Ovary (tissue), 9 donors: ENCODE results near the gene PLXNA4. TPM values are rescaled to one million over a fixed set of nuclear protein-coding genes. Genes with fewer than 3 reads are reported as not detected.

Experiments used
- DNase-seq, 5 donors: peaks; one replicate each; pipeline ENCODE4 v3.0.0-alpha.2; 2019 to 2020
- H3K27ac ChIP-seq, 2 donors: fragments of 200-600 bp; one replicate each; pipeline versions ENCODE4 v1.5.1 to v1.8.0; 2019 to 2022
- H3K27me3 ChIP-seq: fragments of 200-600 bp; one replicate; pipeline ENCODE4 v1.8.0; 2022
- H3K36me3 ChIP-seq: fragments of 200-600 bp; sonication (generic); one replicate; pipeline ENCODE4 v1.5.1; 2019
- H3K4me1 ChIP-seq: one replicate; pipeline ENCODE4 v1.8.1; 2013; ENCODE audit warnings: mild to moderate bottlenecking, moderate library complexity; ENCODE audit not compliant: insufficient read depth
- H3K4me3 ChIP-seq: fragments of 200-600 bp; sonication (generic); one replicate; pipeline ENCODE4 v1.5.1; 2017
- H3K9me3 ChIP-seq, 2 donors: fragments of 200-600 bp in 1 of 2; sonication (generic) in 1 of 2; one replicate each; pipeline versions ENCODE4 v1.5.1 to v1.8.1; 2013 to 2019; ENCODE audit warnings: mild to moderate bottlenecking in 1 of 2, moderate library complexity in 1 of 2
- EP300 ChIP-seq: sonication (generic); formaldehyde crosslinking; IDR thresholded peaks from one replicate; pipeline ENCODE4 v1.6.1; 2017; ENCODE audit warnings: antibody characterized with exemption
- POLR2A ChIP-seq: fragments of 450-650 bp; IDR thresholded peaks from one replicate; pipeline ENCODE4 v1.6.1; 2017; ENCODE audit warnings: antibody characterized with exemption, mild to moderate bottlenecking, moderate library complexity
- WGBS, 3 donors: extraction: QIAGEN DNeasy Blood & Tissue Kit in 1 of 3; methylation state at CpG; one replicate each; pipeline versions ENCODE4 v1.1.5 to v1.1.7; 2013 to 2017; 5-methylcytosine and 5-hydroxymethylcytosine counted together
- intact Hi-C, 4 donors: fragments of 100-400 bp; cut with DNase I; formaldehyde crosslinking; loops; one replicate each; pipeline versions ENCODE4 v1.11.0 to v1.15.1; 2022 to 2023
- polyA plus RNA-seq, 2 donors: library from polyadenylated mRNA; stranded (reverse); fragments of 200-250 nt in 1 of 2; fragments of 350-450 nt in 1 of 2; fragmentation: Illumina TruSeq in 1 of 2; extraction: RNeasy Lipid Tissue Mini Kit (QIAGEN cat#74804) in 1 of 2; gene quantifications; one replicate each; pipeline ENCODE4 v1.2.3, GENCODE V29; 2013 to 2014
- total RNA-seq, 7 donors: library from RNA; depleted of rRNA in 2 of 7; stranded (reverse); fragments of >200 nt in 2 of 7; fragmentation: NEBNext Ultra II Directional in 3 of 7; extraction: Animal tissue kit (Norgen Biotek cat#: 25700) in 3 of 7; gene quantifications; one replicate each; pipeline versions ENCODE4 v1.1.0 to v1.2.4, GENCODE V29; 2016 to 2023
- TF ChIP-seq, protein P1 (sequence below), 3 donors: fragments of 450-650 bp in 2 of 3; fragments of 200-600 bp in 1 of 3; IDR thresholded peaks; one replicate each; pipeline versions ENCODE4 v1.5.1 to v1.8.0; 2016 to 2022; ENCODE audit warnings: antibody characterized with exemption in 3 of 3, mild to moderate bottlenecking in 1 of 3
- donor health status: DM: no; HTN: no; CAD: no; lungs with moderate emphysema.
- donor health status: DM: no; HTN: no; CAD: no.
- donor health status: Bipolar disorder and iron deficiency.
- donor health status: DM: yes; HTN: yes; CAD: no.
- donor health status: DM: no; HTN: no; CAD: no.
- donor health status: DM: yes; HTN: yes; CAD: no.

The PLXNA4 gene
- total and polyA plus RNA-seq, 9 donors = 5.1 to 39.9 (median 11.4) TPM

DNA sequence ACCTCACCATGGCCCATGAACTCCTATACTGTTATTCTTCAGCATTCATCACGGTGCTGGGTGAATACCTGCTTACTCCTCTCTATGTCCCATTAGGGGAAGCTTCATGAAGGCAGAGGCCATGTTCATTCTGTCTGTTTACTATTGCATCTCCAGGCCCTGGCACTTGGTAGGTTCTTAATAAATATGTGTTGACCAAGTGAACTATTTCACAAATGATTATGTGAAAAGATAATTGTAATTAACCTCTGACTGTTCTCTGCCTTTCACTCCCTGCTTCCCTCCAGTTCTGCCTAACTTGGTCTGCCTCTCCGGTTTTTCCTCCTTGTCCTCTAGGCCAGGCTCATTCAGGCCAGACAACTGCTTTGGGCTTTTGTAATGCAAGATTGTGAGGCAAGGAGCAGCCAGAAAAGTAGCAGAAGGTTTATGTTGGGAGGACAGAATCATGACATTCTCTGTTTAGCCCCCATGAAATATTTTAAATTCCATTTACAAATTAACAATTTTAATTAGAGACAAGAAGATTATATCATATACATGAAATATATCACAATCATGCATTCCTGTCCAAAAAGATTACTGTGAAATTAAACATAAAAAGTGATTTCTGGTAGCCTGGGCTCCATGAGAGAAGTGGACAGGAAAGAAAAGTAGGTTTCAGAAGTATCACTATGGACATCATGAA lies 42.1 kb upstream of the PLXNA4 start:
- no peak overlapping the region for H3K4me3 ChIP-seq
- H3K27ac ChIP-seq = no peak overlapping the region
- no peaks in the 10 kb centered on the region for H3K27me3 ChIP-seq
- H3K36me3 ChIP-seq = no peaks in the 10 kb centered on the region
- TF ChIP-seq, protein P1, sequence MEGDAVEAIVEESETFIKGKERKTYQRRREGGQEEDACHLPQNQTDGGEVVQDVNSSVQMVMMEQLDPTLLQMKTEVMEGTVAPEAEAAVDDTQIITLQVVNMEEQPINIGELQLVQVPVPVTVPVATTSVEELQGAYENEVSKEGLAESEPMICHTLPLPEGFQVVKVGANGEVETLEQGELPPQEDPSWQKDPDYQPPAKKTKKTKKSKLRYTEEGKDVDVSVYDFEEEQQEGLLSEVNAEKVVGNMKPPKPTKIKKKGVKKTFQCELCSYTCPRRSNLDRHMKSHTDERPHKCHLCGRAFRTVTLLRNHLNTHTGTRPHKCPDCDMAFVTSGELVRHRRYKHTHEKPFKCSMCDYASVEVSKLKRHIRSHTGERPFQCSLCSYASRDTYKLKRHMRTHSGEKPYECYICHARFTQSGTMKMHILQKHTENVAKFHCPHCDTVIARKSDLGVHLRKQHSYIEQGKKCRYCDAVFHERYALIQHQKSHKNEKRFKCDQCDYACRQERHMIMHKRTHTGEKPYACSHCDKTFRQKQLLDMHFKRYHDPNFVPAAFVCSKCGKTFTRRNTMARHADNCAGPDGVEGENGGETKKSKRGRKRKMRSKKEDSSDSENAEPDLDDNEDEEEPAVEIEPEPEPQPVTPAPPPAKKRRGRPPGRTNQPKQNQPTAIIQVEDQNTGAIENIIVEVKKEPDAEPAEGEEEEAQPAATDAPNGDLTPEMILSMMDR (IDR thresholded peaks at IDR 0.05) = no peak
- TF ChIP-seq EP300 (no peak), POLR2A (no peak)
- intact Hi-C loops = no loop called here
- no peaks in the 10 kb centered on the region for H3K9me3 ChIP-seq
- DNase-seq = no peak
- WGBS, 3 donors = 70 to 76% (median 72%) methylated on average over 2 of the region's 2 CpGs
- H3K4me1 ChIP-seq = peaks cover 1% of the 10 kb centered on the region

GRCh38 chr7:132614428-132615318 lies 38.4 kb upstream of the PLXNA4 start:
- peak in 3 of 5 donors; percentile 11 to 44 (median 22) for DNase-seq
- H3K36me3 ChIP-seq = no peaks in the 10 kb centered on the region
- peaks cover 1% of the 10 kb centered on the region for H3K4me1 ChIP-seq
- intact Hi-C loops = no loop called here
- H3K4me3 ChIP-seq = no peak overlapping the region
- no peak overlapping the region for H3K27ac ChIP-seq
- H3K27me3 ChIP-seq = no peaks in the 10 kb centered on the region
- TF ChIP-seq POLR2A = no peak
- TF ChIP-seq, protein P1 (IDR thresholded peaks at IDR 0.05) = no peak
- TF ChIP-seq EP300 = no peak
- no peaks in the 10 kb centered on the region for H3K9me3 ChIP-seq
- 15 to 17% (median 16%) methylated on average over 25 of the region's 25 CpGs for WGBS, 3 donors

DNA sequence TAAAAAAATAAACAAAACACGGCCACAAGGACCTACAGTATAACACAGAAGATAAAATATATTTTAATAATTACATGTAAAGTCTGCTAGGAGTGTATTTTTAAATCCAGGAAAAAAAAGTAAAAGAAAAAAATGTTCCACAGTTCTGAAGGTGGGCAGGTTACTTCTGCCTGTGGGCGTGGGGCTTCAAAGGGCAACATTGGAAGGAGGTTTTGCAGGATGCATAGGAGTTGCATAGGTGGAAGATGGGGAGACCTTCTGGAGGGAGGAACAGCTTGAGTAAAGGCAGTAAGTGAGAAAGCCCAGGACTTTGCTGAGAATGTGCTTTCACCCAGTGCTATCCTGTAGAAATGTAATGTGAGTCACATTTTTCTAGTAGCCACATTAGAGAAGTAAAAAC lies 37.5 kb upstream of the PLXNA4 start:
- WGBS, 3 donors = 93 to 95% (median 94%) methylated on average over 2 of the region's 2 CpGs
- no peaks in the 10 kb centered on the region for H3K27me3 ChIP-seq
- DNase-seq = no peak
- H3K4me1 ChIP-seq = peaks cover 1% of the 10 kb centered on the region
- H3K9me3 ChIP-seq = no peaks in the 10 kb centered on the region
- no peaks in the 10 kb centered on the region for H3K36me3 ChIP-seq
- H3K4me3 ChIP-seq = no peak overlapping the region
- intact Hi-C loops = no loop called here
- no peak for TF ChIP-seq POLR2A
- TF ChIP-seq, protein P1 (IDR thresholded peaks at IDR 0.05) = no peak
- TF ChIP-seq EP300 = no peak
- no peak overlapping the region for H3K27ac ChIP-seq

- WGBS, 3 donors = 93 to 97% (median 96%) methylated on average over 3 of the region's 3 CpGs
- intact Hi-C loops = no loop called here
- H3K36me3 ChIP-seq = no peaks in the 10 kb centered on the region
These were observed 34.7 kb upstream of the PLXNA4 start for GRCh38 chr7:132610995-132611394.

More at GRCh38 chr7:132610995-132611394, 34.7 kb upstream of the PLXNA4 start:
- Histone ChIP-seq H3K27me3 (no peaks in the 10 kb centered on the region), H3K4me1 (peaks cover 1% of the 10 kb centered on the region), H3K4me3 (no peak overlapping the region), H3K9me3 (no peaks in the 10 kb centered on the region), H3K27ac (no peak overlapping the region)
- TF ChIP-seq EP300 = no peak
- no peak for TF ChIP-seq POLR2A
- TF ChIP-seq, protein P1 (IDR thresholded peaks at IDR 0.05) = no peak
- no peak for DNase-seq
